HG02885 (cell line): ENCODE results near the gene OSBPL2.

ENCODE experiments used
- ATAC-seq: cut with Tn5 transposase; IDR thresholded peaks from one replicate; pipeline ENCODE4 v1.9.1; 2021; ENCODE audit warnings: mild to moderate bottlenecking; ENCODE audit not compliant: unreplicated experiment, poor library complexity

Gene OSBPL2

GRCh38 chr20:62219992-62220665 lies 18.2 kb upstream of the OSBPL2 start, which contains the start of gene HRH3:
Gene HRH3, minus strand, starts transcription at chr20:62220278. Its CDS starts 308 bp downstream, at chr20:62219970.
- no peak for ATAC-seq

GRCh38 chr20:62220666-62221568 lies 17.4 kb upstream of the OSBPL2 start:
- no peak for ATAC-seq

- no peak for ATAC-seq
These were observed 16.0 kb upstream of the OSBPL2 start for GRCh38 chr20:62222266-62222850.

- no peak for ATAC-seq
These were observed 15.3 kb upstream of the OSBPL2 start for GRCh38 chr20:62222972-62223371.

GRCh38 chr20:62223571-62223970 lies 14.8 kb upstream of the OSBPL2 start:
- ATAC-seq: no peak

GRCh38 chr20:62224113-62224855 lies 14.0 kb upstream of the OSBPL2 start:
- no peak for ATAC-seq

GRCh38 chr20:62225026-62225425 lies 13.3 kb upstream of the OSBPL2 start:
- no peak for ATAC-seq

GRCh38 chr20:62225820-62226635 lies 12.3 kb upstream of the OSBPL2 start:
- ATAC-seq: no peak

GRCh38 chr20:62226707-62227590 lies 11.4 kb upstream of the OSBPL2 start:
- ATAC-seq: no peak

GRCh38 chr20:62227591-62227976 lies 10.7 kb upstream of the OSBPL2 start:
- no peak for ATAC-seq

GRCh38 chr20:62227977-62228958 lies 10.1 kb upstream of the OSBPL2 start:
- ATAC-seq: no peak

GRCh38 chr20:62228982-62229545 lies 9.3 kb upstream of the OSBPL2 start:
- ATAC-seq: no peak

- ATAC-seq: no peak
These were observed 8.7 kb upstream of the OSBPL2 start for GRCh38 chr20:62229667-62230066.

- ATAC-seq: no peak
These were observed 8.0 kb upstream of the OSBPL2 start for GRCh38 chr20:62230276-62230675.

- no peak for ATAC-seq
These were observed 7.6 kb upstream of the OSBPL2 start for GRCh38 chr20:62230696-62231095.

- ATAC-seq: no peak
These were observed 7.0 kb upstream of the OSBPL2 start for GRCh38 chr20:62231292-62231691.

GRCh38 chr20:62232194-62232593 lies 6.1 kb upstream of the OSBPL2 start:
- no peak for ATAC-seq
